GF-D8 (cell line): ENCODE measurements around the gene VEZT.
"Not testable (repeated sequence)": the region's sequence is repeated elsewhere in the genome, so short reads cannot be mapped to it uniquely, and the experiment has no call there.

Experiments used
- DNase-seq: peaks from one replicate; lab custom pipeline; 2025; lab: John Stamatoyannopoulos, UW

The VEZT gene

GRCh38 chr12:95217377-95218149 is at the start of gene VEZT, which contains the start of gene FGD6:
Gene VEZT (plus strand): TSS chr12:95217807. CDS start chr12:95217851, 44 bp downstream.
Gene FGD6 (minus strand): TSS chr12:95217467. CDS start chr12:95217240, 227 bp downstream.
- peak; percentile 97 for DNase-seq

- DNase-seq = no peak
Observed at GRCh38 chr12:95168746-95169145, 48.9 kb upstream of the VEZT start.

GRCh38 chr12:95169368-95169767 is 48.2 kb upstream of the VEZT start:
- no peak for DNase-seq

- DNase-seq = no peak
Observed at GRCh38 chr12:95173392-95174251, 44.0 kb upstream of the VEZT start.

GRCh38 chr12:95177201-95177768 is 40.3 kb upstream of the VEZT start:
- no peak for DNase-seq

GRCh38 chr12:95178136-95178535 is 39.5 kb upstream of the VEZT start:
- DNase-seq = no peak

GRCh38 chr12:95179011-95179410 is 38.6 kb upstream of the VEZT start:
- DNase-seq = no peak

GRCh38 chr12:95181103-95181502 is 36.5 kb upstream of the VEZT start:
- no peak for DNase-seq

- no peak for DNase-seq
Observed at GRCh38 chr12:95182868-95183415, 34.7 kb upstream of the VEZT start.

GRCh38 chr12:95184121-95184520 is 33.5 kb upstream of the VEZT start:
- no peak for DNase-seq

- no peak for DNase-seq
Observed at GRCh38 chr12:95185072-95185471, 32.5 kb upstream of the VEZT start.

- DNase-seq = no peak
Observed at GRCh38 chr12:95185854-95186253, 31.8 kb upstream of the VEZT start.

GRCh38 chr12:95187865-95188415 is 29.7 kb upstream of the VEZT start:
- DNase-seq = no peak

- DNase-seq = no peak
Observed at GRCh38 chr12:95191060-95191696, 26.4 kb upstream of the VEZT start.

- DNase-seq = no peak
Observed at GRCh38 chr12:95192271-95192670, 25.3 kb upstream of the VEZT start.

GRCh38 chr12:95193139-95193538 is 24.5 kb upstream of the VEZT start:
- no peak for DNase-seq

GRCh38 chr12:95195122-95195521 is 22.5 kb upstream of the VEZT start:
- no peak for DNase-seq

GRCh38 chr12:95196875-95197569 is 20.6 kb upstream of the VEZT start:
- not testable (repeated sequence) for DNase-seq

- no peak for DNase-seq
Observed at GRCh38 chr12:95197636-95198035, 20.0 kb upstream of the VEZT start.

- DNase-seq = no peak
Observed at GRCh38 chr12:95198914-95199313, 18.7 kb upstream of the VEZT start.
